IMR-90 (cell line): ENCODE measurements around the gene TIGD3. TPM values are rescaled to one million over a fixed set of nuclear protein-coding genes. Genes with fewer than 3 reads are reported as not detected.

ENCODE experiments used
- ATAC-seq: fragments of 200-7000 bp; cut with Tn5 transposase; 2 replicates; pipeline ENCODE4 v1.9.1; 2020; ENCODE audit warnings: low read depth, mild to moderate bottlenecking, moderate library complexity
- BruUV-seq: library from RNA; stranded (reverse); fragments of 400-500 nt; replicated peaks from 2 replicates; lab custom pipeline; 2021; lab: Mats Ljungman, UMichigan
- CTCF ChIA-PET: fragments of 300-600 bp; formaldehyde crosslinking; extraction: SDS; loops from one replicate; lab custom pipeline; 2021; ENCODE audit warnings: antibody characterized with exemption; lab: Yijun Ruan, JAX
- POLR2A ChIA-PET: fragments of 300-600 bp; sonication (Branson Sonifier 250); formaldehyde crosslinking; loops from one replicate; lab custom pipeline; 2022; ENCODE audit warnings: antibody characterized with exemption; ENCODE audit not compliant: unreplicated experiment; lab: Charles Lee
- DNase-seq: peaks from one replicate; pipeline ENCODE4 v3.0.0; 2013
- H2AFZ ChIP-seq: replicated peaks from 2 replicates; pipeline ENCODE3; 2013; ENCODE audit warnings: low read length, mild to moderate bottlenecking; ENCODE audit not compliant: poor library complexity
- H2AK5ac ChIP-seq: 2 replicates; pipeline ENCODE4 v1.6.1; 2013; ENCODE audit warnings: low read depth, low read length, inconsistent platforms
- H2AK9ac ChIP-seq: replicated peaks from 2 replicates; pipeline ENCODE3; 2013; ENCODE audit warnings: mild to moderate bottlenecking, low read depth, low read length, moderate library complexity; ENCODE audit not compliant: poor library complexity
- H2BK120ac ChIP-seq: 2 replicates; pipeline ENCODE4 v1.6.1; 2013; ENCODE audit warnings: low read depth, low read length, inconsistent platforms
- H2BK15ac ChIP-seq: 3 replicates; pipeline ENCODE4 v1.6.1; 2013; ENCODE audit warnings: low read depth, low read length, inconsistent platforms
- H2BK20ac ChIP-seq: 2 replicates; pipeline ENCODE4 v1.6.1; 2013; ENCODE audit warnings: low read depth, mild to moderate bottlenecking, inconsistent platforms, low read length, moderate library complexity
- H2BK5ac ChIP-seq: 2 replicates; pipeline ENCODE4 v1.6.1; 2013; ENCODE audit warnings: mild to moderate bottlenecking, low read depth, low read length, inconsistent platforms; ENCODE audit not compliant: poor library complexity, severe bottlenecking
- H3K14ac ChIP-seq: replicated peaks from 2 replicates; pipeline ENCODE4 v1.6.1; 2013; ENCODE audit warnings: low read depth, low read length, inconsistent platforms
- H3K18ac ChIP-seq: 2 replicates; pipeline ENCODE4 v1.6.1; 2013; ENCODE audit warnings: low read depth, low read length, control low read depth
- H3K23ac ChIP-seq: 2 replicates; pipeline ENCODE4 v1.6.1; 2013; ENCODE audit warnings: low read depth, low read length, inconsistent platforms
- H3K27ac ChIP-seq: 2 replicates; pipeline ENCODE4 v1.5.1; 2013; ENCODE audit warnings: mild to moderate bottlenecking, control low read depth, low read length; ENCODE audit not compliant: insufficient read depth
- H3K27me3 ChIP-seq: 2 replicates; pipeline ENCODE4 v1.6.1; 2013; ENCODE audit warnings: low read length; ENCODE audit not compliant: control insufficient read depth, insufficient read depth
- H3K36me3 ChIP-seq: 2 replicates; pipeline ENCODE4 v1.6.1; 2013; ENCODE audit warnings: low read length, mixed read lengths; ENCODE audit not compliant: control insufficient read depth, insufficient read depth
- H3K4ac ChIP-seq: 2 replicates; pipeline ENCODE4 v1.6.1; 2013; ENCODE audit warnings: low read depth, low read length, inconsistent platforms
- H3K4me1 ChIP-seq: 2 replicates; pipeline ENCODE4 v1.6.1; 2013; ENCODE audit warnings: low read length, mixed read lengths; ENCODE audit not compliant: control insufficient read depth, insufficient read depth
- H3K4me2 ChIP-seq: 2 replicates; pipeline ENCODE4 v1.6.1; 2013; ENCODE audit warnings: low read depth, mild to moderate bottlenecking, control low read depth, low read length, moderate library complexity
- H3K4me3 ChIP-seq: 2 replicates; pipeline ENCODE4 v1.5.1; 2013; ENCODE audit warnings: low read depth, mild to moderate bottlenecking, control low read depth, low read length, moderate library complexity; ENCODE audit not compliant: insufficient read depth
- H3K56ac ChIP-seq: 2 replicates; pipeline ENCODE4 v1.6.1; 2013; ENCODE audit warnings: low read length, inconsistent platforms; ENCODE audit not compliant: insufficient read depth; ENCODE audit errors: extremely low read depth
- H3K79me1 ChIP-seq, 2 experiments: 2 replicates each; pipeline ENCODE4 v1.6.1; 2013; ENCODE audit warnings: low read length in 2 of 2, inconsistent platforms in 1 of 2, low read depth in 1 of 2
- H3K9ac ChIP-seq: 2 replicates; pipeline ENCODE4 v1.6.1; 2013; ENCODE audit warnings: low read depth, low read length, control low read depth
- H3K9me1 ChIP-seq: 2 replicates; pipeline ENCODE4 v1.6.1; 2013; ENCODE audit warnings: low read length, inconsistent platforms; ENCODE audit not compliant: insufficient read depth
- H3K9me3 ChIP-seq: 2 replicates; pipeline ENCODE4 v1.6.1; 2013; ENCODE audit warnings: low read length; ENCODE audit not compliant: control insufficient read depth, insufficient read depth
- H4K20me1 ChIP-seq: 2 replicates; pipeline ENCODE4 v1.6.1; 2013; ENCODE audit warnings: low read length, inconsistent platforms; ENCODE audit not compliant: insufficient read depth
- H4K5ac ChIP-seq: 2 replicates; pipeline ENCODE4 v1.6.1; 2013; ENCODE audit warnings: mild to moderate bottlenecking, low read depth, low read length, control low read depth
- H4K8ac ChIP-seq, 2 experiments: 2 replicates each; pipeline ENCODE4 v1.6.1; 2013; ENCODE audit warnings: low read depth in 2 of 2, low read length in 2 of 2, control low read depth in 1 of 2, inconsistent platforms in 1 of 2
- H4K91ac ChIP-seq: 2 replicates; pipeline ENCODE4 v1.6.1; 2013; ENCODE audit warnings: low read depth, low read length, inconsistent platforms; ENCODE audit not compliant: insufficient read depth
- BHLHE40 ChIP-seq: fragments of 150-350 bp; IDR thresholded peaks from 2 replicates; pipeline ENCODE4 v1.6.1; 2016; ENCODE audit warnings: mild to moderate bottlenecking, low read depth, low read length
- CEBPB ChIP-seq: IDR thresholded peaks from 2 replicates; pipeline ENCODE4 v1.6.1; 2012; ENCODE audit warnings: low read depth, low read length, improper control_type of control experiment
- CHD1 ChIP-seq: IDR thresholded peaks from 2 replicates; pipeline ENCODE4 v1.6.1; 2012; ENCODE audit warnings: low read depth, low read length, improper control_type of control experiment
- CTCF ChIP-seq: conservative IDR thresholded peaks from 2 replicates; pipeline ENCODE4 v1.5.1; 2012; ENCODE audit warnings: mild to moderate bottlenecking, low read depth, low read length, improper control_type of control experiment
- ELK1 ChIP-seq: fragments of 150-350 bp; IDR thresholded peaks from 2 replicates; pipeline ENCODE4 v1.6.1; 2016; ENCODE audit warnings: low read depth, mild to moderate bottlenecking, low read length, moderate library complexity, borderline replicate concordance
- FOS ChIP-seq: fragments of 150-350 bp; IDR thresholded peaks from 2 replicates; pipeline ENCODE4 v1.6.1; 2016; ENCODE audit warnings: low read depth, low read length
- MAFK ChIP-seq: IDR thresholded peaks from 2 replicates; pipeline ENCODE4 v1.6.1; 2012; ENCODE audit warnings: low read depth, low read length, improper control_type of control experiment
- MAZ ChIP-seq: IDR thresholded peaks from 2 replicates; pipeline ENCODE4 v1.6.1; 2012; ENCODE audit warnings: low read depth, mild to moderate bottlenecking, low read length, improper control_type of control experiment, moderate library complexity, borderline replicate concordance
- MXI1 ChIP-seq: IDR thresholded peaks from 2 replicates; pipeline ENCODE4 v1.6.1; 2012; ENCODE audit warnings: low read depth, mild to moderate bottlenecking, low read length, moderate library complexity, borderline replicate concordance
- NFE2L2 ChIP-seq: fragments of 150-350 bp; IDR thresholded peaks from 2 replicates; pipeline ENCODE4 v1.6.1; 2016; ENCODE audit warnings: low read depth, mild to moderate bottlenecking, low read length
- POLR2A ChIP-seq: IDR thresholded peaks from 2 replicates; pipeline ENCODE4 v1.6.1; 2012; ENCODE audit warnings: mild to moderate bottlenecking, low read depth, low read length
- RAD21 ChIP-seq: IDR thresholded peaks from 2 replicates; pipeline ENCODE4 v1.6.1; 2012; ENCODE audit warnings: low read length, improper control_type of control experiment
- RCOR1 ChIP-seq: IDR thresholded peaks from 2 replicates; pipeline ENCODE4 v1.6.1; 2012; ENCODE audit warnings: mild to moderate bottlenecking, low read length, improper control_type of control experiment; ENCODE audit not compliant: insufficient replicate concordance
- SMC3 ChIP-seq: fragments of 150-350 bp; IDR thresholded peaks from 2 replicates; pipeline ENCODE4 v1.6.1; 2016; ENCODE audit warnings: low read depth, mild to moderate bottlenecking, antibody characterized with exemption, low read length, moderate library complexity
- USF2 ChIP-seq: fragments of 150-350 bp; IDR thresholded peaks from 2 replicates; pipeline ENCODE4 v1.6.1; 2017; ENCODE audit warnings: mild to moderate bottlenecking, antibody characterized with exemption, low read length, low read depth
- WGBS, 2 experiments: methylation state at CpG; one replicate each; pipeline versions ENCODE4 v1.1.5 to v1.1.7; 2013; ENCODE audit warnings: missing lambda C conversion rate in 2 of 2; ENCODE audit not compliant: insufficient read length in 1 of 2; ENCODE audit errors: extremely low coverage in 2 of 2; 5-methylcytosine and 5-hydroxymethylcytosine counted together
- dilution Hi-C: fragments of 300-500 bp; cut with HindIII; formaldehyde crosslinking; loops from one replicate; pipeline ENCODE4 v1.14.3; 2018; ENCODE audit warnings: low sequenced_read_pairs; ENCODE audit not compliant: unreplicated experiment
- in situ Hi-C: fragments of 300-500 bp; cut with MboI; formaldehyde crosslinking; loops from 3 replicates; pipeline ENCODE4 v1.14.3; 2019; ENCODE audit warnings: low sequenced_read_pairs, inconsistent platforms, mixed read lengths
- intact Hi-C: fragments of 100-400 bp; cut with micrococcal nuclease; formaldehyde crosslinking; loops from 2 replicates; pipeline ENCODE4 v1.10.0; 2022
- polyA plus RNA-seq, 3 experiments: library from polyadenylated mRNA; depleted of rRNA; stranded (reverse); fragments of >200 nt; gene quantifications; 2 replicates each; pipeline ENCODE4 v1.2.3, GENCODE V29; 2012; ENCODE audit warnings: low replicate concordance in 1 of 3
- total RNA-seq: library from RNA; depleted of rRNA; stranded (reverse); fragments of >200 nt; gene quantifications from 2 replicates; pipeline ENCODE4 v1.2.3, GENCODE V29; 2012

Gene TIGD3
- total and polyA plus RNA-seq, 2 of the 4 experiments (the other 2 are of a cell fraction), result 0.12 TPM; not detected in 1

GRCh38 chr11:65329944-65330403 lies 24.6 kb upstream of the TIGD3 start:
- no peak overlapping the region for H4K91ac ChIP-seq
- intact Hi-C loops (loop anchor here (1.0 kb wide), 1 partner anchor 55 kb away; no protein-coding TSS in a partner anchor), dilution Hi-C loops (no loop called here), in situ Hi-C loops (no loop called here)
- BruUV-seq, result no TSS peak
- H2AFZ ChIP-seq, result peak overlapping the region; percentile 78
- H3K27ac ChIP-seq, result no peak overlapping the region
- peak; percentile 92 for DNase-seq
- no peak overlapping the region for H2AK9ac ChIP-seq
- H3K4me3 ChIP-seq, result no peak overlapping the region
- H3K23ac ChIP-seq, result no peak overlapping the region
- peak overlapping the region; percentile 11; the same call in 1 of the 2 replicates for H2BK120ac ChIP-seq
- H2BK20ac ChIP-seq, result no peak overlapping the region; the same call in 1 of the 2 replicates
- peak; percentile 28 for ATAC-seq
- H3K4ac ChIP-seq, result no peak overlapping the region
- H2BK15ac ChIP-seq, result no peak overlapping the region; the same call in 2 of the 3 replicates
- POLR2A ChIA-PET, result interaction anchor here (0.8 to 1.3 kb wide), 3 partner anchors 38 to 55 kb away, joined by 3 to 4 read pairs (median 4); no protein-coding TSS in a partner anchor
- H2BK5ac ChIP-seq, result no peak overlapping the region
- no peak overlapping the region for H3K9ac ChIP-seq
- no peaks in the 10 kb centered on the region for H3K27me3 ChIP-seq
- H4K20me1 ChIP-seq, result peaks cover 14% of the 10 kb centered on the region
- H3K79me1 ChIP-seq, result peaks cover 0 to 16% of the 10 kb centered on the region in 2 experiments; a peak in 3 of 4 replicates
- 8% methylated on average over 7 of the region's 13 CpGs; no CpG with 5 or more reads in 1 of the 2 experiments for WGBS, 2 experiments
- no peaks in the 10 kb centered on the region; the same call in 1 of the 2 replicates for H3K4me1 ChIP-seq
- no peak overlapping the region for H3K18ac ChIP-seq
- H3K36me3 ChIP-seq, result no peaks in the 10 kb centered on the region
- no peak overlapping the region for H3K14ac ChIP-seq
- no peaks in the 10 kb centered on the region for H3K9me3 ChIP-seq
- H4K5ac ChIP-seq, result no peak overlapping the region
- no peaks in the 10 kb centered on the region; the same call in 1 of the 2 replicates for H3K9me1 ChIP-seq
- CTCF ChIA-PET, result interaction anchor here (0.6 to 6.3 kb wide), 14 partner anchors 9 to 125 kb away, joined by 3 to 74 read pairs (median 4); partner anchors contain the start of genes CDC42EP2 and POLA2
- no peak overlapping the region for H2AK5ac ChIP-seq
- H3K56ac ChIP-seq, result no peak overlapping the region
- peak overlapping the region in 1 of 2 experiments; percentile 50; a peak in 2 of 4 replicates for H4K8ac ChIP-seq
- no peak overlapping the region for H3K4me2 ChIP-seq
- TF ChIP-seq SMC3 (peak; percentile 76), ELK1 (no peak), MXI1 (peak; percentile 59; the same call in 1 of the 2 replicates), CHD1 (no peak), MAFK (no peak), BHLHE40 (no peak), POLR2A (peak; percentile 56), USF2 (no peak), NFE2L2 (no peak), RAD21 (peak; percentile 68), RCOR1 (no peak), FOS (no peak), MAZ (no peak), CTCF (peak; percentile 85), CEBPB (no peak)
